ENCODE results near the gene ZC3H18.

GRCh38 chr16:88532434-88533241, 37.6 kb upstream of the ZC3H18 start:
- TF ChIP-seq POLR2A (IDR thresholded peaks at IDR 0.05): no peak
- TF ChIP-seq, protein P1, sequence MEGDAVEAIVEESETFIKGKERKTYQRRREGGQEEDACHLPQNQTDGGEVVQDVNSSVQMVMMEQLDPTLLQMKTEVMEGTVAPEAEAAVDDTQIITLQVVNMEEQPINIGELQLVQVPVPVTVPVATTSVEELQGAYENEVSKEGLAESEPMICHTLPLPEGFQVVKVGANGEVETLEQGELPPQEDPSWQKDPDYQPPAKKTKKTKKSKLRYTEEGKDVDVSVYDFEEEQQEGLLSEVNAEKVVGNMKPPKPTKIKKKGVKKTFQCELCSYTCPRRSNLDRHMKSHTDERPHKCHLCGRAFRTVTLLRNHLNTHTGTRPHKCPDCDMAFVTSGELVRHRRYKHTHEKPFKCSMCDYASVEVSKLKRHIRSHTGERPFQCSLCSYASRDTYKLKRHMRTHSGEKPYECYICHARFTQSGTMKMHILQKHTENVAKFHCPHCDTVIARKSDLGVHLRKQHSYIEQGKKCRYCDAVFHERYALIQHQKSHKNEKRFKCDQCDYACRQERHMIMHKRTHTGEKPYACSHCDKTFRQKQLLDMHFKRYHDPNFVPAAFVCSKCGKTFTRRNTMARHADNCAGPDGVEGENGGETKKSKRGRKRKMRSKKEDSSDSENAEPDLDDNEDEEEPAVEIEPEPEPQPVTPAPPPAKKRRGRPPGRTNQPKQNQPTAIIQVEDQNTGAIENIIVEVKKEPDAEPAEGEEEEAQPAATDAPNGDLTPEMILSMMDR (IDR thresholded peaks at IDR 0.05): no peak

Data from ovary (tissue), 3 donors.